ENCODE measurements around the gene TSPAN14. TPM values are rescaled to one million over a fixed set of nuclear protein-coding genes. Genes with fewer than 3 reads are reported as not detected.
A peak's percentile ranks its signal among the peaks of the same experiment; 100 is the strongest.

Gene TSPAN14
- total RNA-seq, 1 donor from 2014 or later = 126 TPM

- Mint-ChIP-seq H3K27me3 (no peaks in the 10 kb centered on the region), H3K4me3 (ENCODE audit: low read depth) (peak overlapping the region; percentile 42), H3K36me3 (ENCODE audit: insufficient read depth) (peaks cover 3% of the 10 kb centered on the region), H3K9me3 (ENCODE audit: low read depth) (no peaks in the 10 kb centered on the region), H3K27ac (peak overlapping the region; percentile 97), H3K4me1 (ENCODE audit: low read depth) (peaks cover 89% of the 10 kb centered on the region)
- DNase-seq (ENCODE audit: low spot score, unreplicated experiment) = peak; percentile 44
- no peak for TF ChIP-seq CTCF (IDR thresholded peaks at IDR 0.05; ENCODE audit: unreplicated experiment)
Observed at GRCh38 chr10:80464557-80465450, 10.7 kb downstream of the TSPAN14 start.

GRCh38 chr10:80465451-80465835 is 11.3 kb downstream of the TSPAN14 start:
- Mint-ChIP-seq H3K9me3 (ENCODE audit: low read depth) (no peaks in the 10 kb centered on the region), H3K36me3 (ENCODE audit: insufficient read depth) (peaks cover 3% of the 10 kb centered on the region), H3K27ac (peak overlapping the region; percentile 97), H3K4me1 (ENCODE audit: low read depth) (peaks cover 82% of the 10 kb centered on the region), H3K4me3 (ENCODE audit: low read depth) (no peak overlapping the region), H3K27me3 (no peaks in the 10 kb centered on the region)
- DNase-seq (ENCODE audit: low spot score, unreplicated experiment) = no peak
- no peak for TF ChIP-seq CTCF (IDR thresholded peaks at IDR 0.05; ENCODE audit: unreplicated experiment)

GRCh38 chr10:80465839-80466590 is 11.9 kb downstream of the TSPAN14 start:
- DNase-seq (ENCODE audit: low spot score, unreplicated experiment) = no peak
- Mint-ChIP-seq H3K27ac (peak overlapping the region; percentile 85), H3K4me1 (ENCODE audit: low read depth) (peaks cover 77% of the 10 kb centered on the region), H3K9me3 (ENCODE audit: low read depth) (no peaks in the 10 kb centered on the region), H3K4me3 (ENCODE audit: low read depth) (peak overlapping the region; percentile 14), H3K27me3 (no peaks in the 10 kb centered on the region), H3K36me3 (ENCODE audit: insufficient read depth) (peaks cover 4% of the 10 kb centered on the region)
- TF ChIP-seq CTCF (IDR thresholded peaks at IDR 0.05; ENCODE audit: unreplicated experiment) = no peak

GRCh38 chr10:80466724-80467326 is 12.7 kb downstream of the TSPAN14 start:
- Mint-ChIP-seq H3K4me1 (ENCODE audit: low read depth) (peaks cover 76% of the 10 kb centered on the region), H3K36me3 (ENCODE audit: insufficient read depth) (peaks cover 8% of the 10 kb centered on the region), H3K4me3 (ENCODE audit: low read depth) (no peak overlapping the region), H3K27ac (peak overlapping the region; percentile 83), H3K27me3 (no peaks in the 10 kb centered on the region), H3K9me3 (ENCODE audit: low read depth) (no peaks in the 10 kb centered on the region)
- DNase-seq (ENCODE audit: low spot score, unreplicated experiment) = no peak
- TF ChIP-seq CTCF (IDR thresholded peaks at IDR 0.05; ENCODE audit: unreplicated experiment) = no peak

- Mint-ChIP-seq H3K9me3 (ENCODE audit: low read depth) (no peaks in the 10 kb centered on the region), H3K36me3 (ENCODE audit: insufficient read depth) (peaks cover 8% of the 10 kb centered on the region), H3K4me3 (ENCODE audit: low read depth) (no peak overlapping the region), H3K27ac (peak overlapping the region; percentile 94), H3K4me1 (ENCODE audit: low read depth) (peaks cover 66% of the 10 kb centered on the region), H3K27me3 (no peaks in the 10 kb centered on the region)
- no peak for TF ChIP-seq CTCF (IDR thresholded peaks at IDR 0.05; ENCODE audit: unreplicated experiment)
- no peak for DNase-seq (ENCODE audit: low spot score, unreplicated experiment)
Observed at GRCh38 chr10:80468002-80468401, 13.9 kb downstream of the TSPAN14 start.
